Tibial artery (tissue), 4 donors: ENCODE measurements around the gene MSH3.
"Not testable (repeated sequence)": the region's sequence is repeated elsewhere in the genome, so short reads cannot be mapped to it uniquely, and the experiment has no call there.

Source experiments
- DNase-seq, 2 donors: peaks; one replicate each; pipeline ENCODE4 v3.0.0-alpha.2; 2019
- H3K27ac ChIP-seq, 2 donors: fragments of 200-600 bp; sonication (generic) in 1 of 2; 1 replicate in 1 of 2; 2 replicates in 1 of 2; pipeline ENCODE4 v1.5.1; 2018 to 2019; ENCODE audit warnings: mild to moderate bottlenecking in 1 of 2
- H3K27me3 ChIP-seq, 2 donors: fragments of 200-600 bp; sonication (generic) in 1 of 2; one replicate each; pipeline versions ENCODE4 v1.5.1 to v1.6.0; 2016 to 2019
- H3K36me3 ChIP-seq, 3 donors: fragments of 200-600 bp; sonication (generic) in 2 of 3; one replicate each; pipeline ENCODE4 v1.5.1; 2016 to 2019; ENCODE audit warnings: mild to moderate bottlenecking in 2 of 3
- H3K4me1 ChIP-seq, 4 donors: fragments of 200-600 bp; sonication (generic) in 2 of 4; 1 replicate in 3 of 4; 2 replicates in 1 of 4; pipeline ENCODE4 v1.5.1; 2016 to 2019
- H3K4me3 ChIP-seq, 2 donors: fragments of 200-600 bp; sonication (generic) in 1 of 2; 1 replicate in 1 of 2; 2 replicates in 1 of 2; pipeline ENCODE4 v1.5.1; 2018 to 2019; ENCODE audit warnings: mild to moderate bottlenecking in 2 of 2
- H3K9me3 ChIP-seq, 3 donors: fragments of 200-600 bp; sonication (generic) in 1 of 3; one replicate each; pipeline ENCODE4 v1.5.1; 2016 to 2019
- intact Hi-C: fragments of 100-400 bp; cut with DNase I; formaldehyde crosslinking; loops from one replicate; pipeline ENCODE4 v1.15.0; 2023; ENCODE audit warnings: low total_unique reads
- TF ChIP-seq, protein P1 (sequence below), 2 experiments: fragments of 200-600 bp in 1 of 2; fragments of 450-650 bp in 1 of 2; IDR thresholded peaks; one replicate each; pipeline ENCODE4 v1.5.1; 2017 to 2019; ENCODE audit warnings: antibody characterized with exemption in 2 of 2, mild to moderate bottlenecking in 1 of 2, moderate library complexity in 1 of 2

Gene MSH3

DNA sequence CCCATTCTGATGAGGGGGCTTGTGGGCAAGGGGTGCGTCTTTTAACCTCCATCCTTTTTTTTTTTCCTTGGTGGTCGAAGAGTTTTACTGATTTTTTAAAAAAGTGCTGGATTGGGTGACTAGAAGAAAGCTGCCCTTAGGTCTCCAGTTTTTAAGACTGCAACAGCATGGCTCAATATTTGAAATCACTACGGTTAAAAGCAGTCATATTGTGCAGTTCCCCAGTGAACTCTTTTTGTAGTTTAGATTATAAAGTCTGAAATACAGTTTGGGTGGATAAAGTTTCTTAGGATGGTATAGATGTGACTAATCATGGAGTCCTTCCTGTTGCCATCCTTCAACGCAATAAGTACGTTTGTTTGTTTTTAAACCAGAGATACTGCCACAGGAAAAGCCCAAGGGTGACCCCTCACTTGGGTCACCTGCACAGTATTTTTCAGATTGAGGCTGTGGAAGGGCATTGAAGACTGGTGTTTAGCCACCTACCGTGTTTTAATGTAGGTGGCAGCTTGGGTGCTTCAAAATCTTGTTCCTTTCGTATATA is 851 bp downstream of the MSH3 start:
- peaks cover 0 to 20% (median 13%) of the 10 kb centered on the region in 4 donors for H3K4me1 ChIP-seq
- H3K36me3 ChIP-seq, result peaks cover 24 to 32% (median 29%) of the 10 kb centered on the region in 3 donors
- DNase-seq, result no peak
- H3K27me3 ChIP-seq, result no peaks in the 10 kb centered on the region
- H3K9me3 ChIP-seq, result no peaks in the 10 kb centered on the region
- intact Hi-C loops, result no loop called here
- H3K27ac ChIP-seq, result peak overlapping the region; percentile 89 to 95
- peak overlapping the region; percentile 89 to 97 for H3K4me3 ChIP-seq
- TF ChIP-seq, protein P1, sequence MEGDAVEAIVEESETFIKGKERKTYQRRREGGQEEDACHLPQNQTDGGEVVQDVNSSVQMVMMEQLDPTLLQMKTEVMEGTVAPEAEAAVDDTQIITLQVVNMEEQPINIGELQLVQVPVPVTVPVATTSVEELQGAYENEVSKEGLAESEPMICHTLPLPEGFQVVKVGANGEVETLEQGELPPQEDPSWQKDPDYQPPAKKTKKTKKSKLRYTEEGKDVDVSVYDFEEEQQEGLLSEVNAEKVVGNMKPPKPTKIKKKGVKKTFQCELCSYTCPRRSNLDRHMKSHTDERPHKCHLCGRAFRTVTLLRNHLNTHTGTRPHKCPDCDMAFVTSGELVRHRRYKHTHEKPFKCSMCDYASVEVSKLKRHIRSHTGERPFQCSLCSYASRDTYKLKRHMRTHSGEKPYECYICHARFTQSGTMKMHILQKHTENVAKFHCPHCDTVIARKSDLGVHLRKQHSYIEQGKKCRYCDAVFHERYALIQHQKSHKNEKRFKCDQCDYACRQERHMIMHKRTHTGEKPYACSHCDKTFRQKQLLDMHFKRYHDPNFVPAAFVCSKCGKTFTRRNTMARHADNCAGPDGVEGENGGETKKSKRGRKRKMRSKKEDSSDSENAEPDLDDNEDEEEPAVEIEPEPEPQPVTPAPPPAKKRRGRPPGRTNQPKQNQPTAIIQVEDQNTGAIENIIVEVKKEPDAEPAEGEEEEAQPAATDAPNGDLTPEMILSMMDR (IDR thresholded peaks at IDR 0.05), result no peak

DNA sequence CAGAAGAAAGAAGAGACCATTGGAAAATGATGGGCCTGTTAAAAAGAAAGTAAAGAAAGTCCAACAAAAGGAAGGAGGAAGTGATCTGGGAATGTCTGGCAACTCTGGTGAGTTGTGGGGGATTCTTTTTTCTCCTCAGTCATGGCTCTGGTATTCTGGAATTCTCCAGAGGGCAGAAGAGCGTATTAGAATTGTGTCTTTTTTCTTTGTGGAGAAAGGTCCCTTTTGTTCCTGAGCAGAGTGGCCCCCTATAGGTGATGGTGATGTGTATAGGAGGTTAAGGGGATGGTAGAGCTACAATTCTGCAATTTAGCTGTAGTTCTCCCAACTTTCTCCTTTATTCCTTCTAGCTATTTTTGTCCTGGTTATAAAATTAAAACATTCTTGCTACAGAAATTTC is 2.0 kb downstream of the MSH3 start:
- TF ChIP-seq, protein P1 (IDR thresholded peaks at IDR 0.05), result no peak
- Histone ChIP-seq H3K4me1 (peaks cover 0 to 20% (median 13%) of the 10 kb centered on the region in 4 donors), H3K27me3 (no peaks in the 10 kb centered on the region), H3K9me3 (no peaks in the 10 kb centered on the region), H3K36me3 (peaks cover 29 to 38% (median 31%) of the 10 kb centered on the region in 3 donors), H3K4me3 (no peak overlapping the region), H3K27ac (no peak overlapping the region)
- no peak for DNase-seq
- intact Hi-C loops, result no loop called here

DNA sequence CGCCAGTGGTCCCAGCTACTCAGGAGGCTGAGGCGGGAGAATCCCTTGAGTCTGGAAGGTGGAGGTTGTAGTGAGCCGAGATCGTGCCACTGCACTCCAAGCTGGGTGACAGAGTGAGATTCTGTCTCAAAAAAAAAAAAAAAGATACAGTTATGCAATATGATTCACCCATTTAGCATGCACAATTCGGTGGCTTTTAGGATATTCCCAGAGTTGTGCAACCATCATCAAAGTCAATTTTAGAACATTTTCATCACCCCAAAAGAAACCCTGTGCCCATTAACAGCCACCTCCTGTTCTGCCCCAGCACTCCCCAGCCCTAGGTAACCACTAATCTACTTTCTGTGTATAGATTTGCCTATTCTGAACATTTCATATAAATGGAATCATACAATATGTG is 4.7 kb downstream of the MSH3 start:
- H3K4me1 ChIP-seq, result peaks cover 0 to 7% (median 6%) of the 10 kb centered on the region in 4 donors
- no peak overlapping the region for H3K27ac ChIP-seq
- intact Hi-C loops, result no loop called here
- no peak for DNase-seq
- peaks cover 31 to 49% (median 38%) of the 10 kb centered on the region in 3 donors for H3K36me3 ChIP-seq
- TF ChIP-seq, protein P1 (IDR thresholded peaks at IDR 0.05), result no peak
- H3K27me3 ChIP-seq, result no peaks in the 10 kb centered on the region
- H3K4me3 ChIP-seq, result no peak overlapping the region
- no peaks in the 10 kb centered on the region for H3K9me3 ChIP-seq

DNA sequence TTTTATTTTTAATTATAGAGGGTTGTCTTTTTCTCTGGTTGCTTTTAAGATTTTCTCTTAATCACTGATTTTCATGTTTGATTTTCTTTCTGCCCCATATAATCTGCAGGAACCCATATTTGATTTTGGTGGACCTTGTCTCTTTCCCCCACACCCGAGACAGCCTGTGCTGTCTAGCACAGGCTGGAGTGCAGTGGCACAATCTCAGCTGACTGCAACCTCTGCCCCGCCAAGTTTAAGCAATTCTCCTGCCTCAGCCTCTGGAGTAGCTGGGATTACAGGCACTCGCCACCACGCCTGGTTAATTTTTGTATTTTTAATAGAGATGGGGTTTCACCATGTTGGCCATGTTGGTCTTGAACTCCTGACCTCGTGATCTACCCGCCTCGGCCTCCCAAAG is 6.2 kb downstream of the MSH3 start:
- H3K27ac ChIP-seq, intact Hi-C loops, DNase-seq, H3K27me3 ChIP-seq, H3K4me3 ChIP-seq, H3K4me1 ChIP-seq, H3K9me3 ChIP-seq: not testable (repeated sequence)
- H3K36me3 ChIP-seq, result peaks cover 31 to 58% (median 38%) of the 10 kb centered on the region in 3 donors

DNA sequence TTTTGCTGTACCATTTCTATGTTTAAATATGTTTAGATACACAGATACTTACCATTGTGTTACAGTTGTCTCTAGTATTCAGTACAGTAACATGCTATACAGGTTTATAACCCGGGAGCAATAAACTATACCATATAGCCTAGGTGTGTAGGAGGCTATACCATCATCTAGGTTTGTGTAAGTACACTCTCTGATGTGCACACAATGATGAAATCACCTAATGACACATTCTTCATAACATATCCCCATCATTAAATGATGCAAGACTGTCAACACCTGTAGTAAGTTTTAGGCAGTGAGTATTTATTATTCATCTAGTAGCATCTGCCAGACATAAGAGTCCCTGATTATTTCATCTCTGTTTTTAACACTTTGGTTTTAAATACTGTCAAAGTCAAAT is 7.7 kb downstream of the MSH3 start:
- no peaks in the 10 kb centered on the region for H3K4me1 ChIP-seq
- no peak overlapping the region for H3K27ac ChIP-seq
- no peaks in the 10 kb centered on the region for H3K27me3 ChIP-seq
- H3K36me3 ChIP-seq, result peaks cover 31 to 66% (median 36%) of the 10 kb centered on the region in 3 donors
- TF ChIP-seq, protein P1 (IDR thresholded peaks at IDR 0.05), result no peak
- no peak for DNase-seq
- H3K4me3 ChIP-seq, result no peak overlapping the region
- intact Hi-C loops, result no loop called here
- no peaks in the 10 kb centered on the region for H3K9me3 ChIP-seq

DNA sequence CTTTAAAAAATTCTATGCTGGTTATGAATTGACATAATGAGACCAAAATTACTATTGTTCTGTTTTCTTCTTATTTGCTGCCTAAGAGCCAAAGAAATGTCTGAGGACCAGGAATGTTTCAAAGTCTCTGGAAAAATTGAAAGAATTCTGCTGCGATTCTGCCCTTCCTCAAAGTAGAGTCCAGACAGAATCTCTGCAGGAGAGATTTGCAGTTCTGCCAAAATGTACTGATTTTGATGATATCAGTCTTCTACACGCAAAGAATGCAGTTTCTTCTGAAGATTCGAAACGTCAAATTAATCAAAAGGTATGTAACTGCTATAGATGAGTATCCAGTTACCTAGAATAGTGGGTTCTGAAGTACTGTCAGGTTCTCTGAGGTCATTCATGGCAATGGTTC is 10.6 kb downstream of the MSH3 start:
- DNase-seq, result no peak
- TF ChIP-seq, protein P1 (IDR thresholded peaks at IDR 0.05), result no peak
- Histone ChIP-seq H3K36me3 (peaks cover 9 to 59% (median 25%) of the 10 kb centered on the region in 3 donors), H3K9me3 (no peaks in the 10 kb centered on the region), H3K27me3 (no peaks in the 10 kb centered on the region), H3K4me1 (no peaks in the 10 kb centered on the region), H3K4me3 (no peak overlapping the region), H3K27ac (no peak overlapping the region)
- intact Hi-C loops, result no loop called here
